ENCODE measurements around the gene AREL1.

The AREL1 gene

DNA sequence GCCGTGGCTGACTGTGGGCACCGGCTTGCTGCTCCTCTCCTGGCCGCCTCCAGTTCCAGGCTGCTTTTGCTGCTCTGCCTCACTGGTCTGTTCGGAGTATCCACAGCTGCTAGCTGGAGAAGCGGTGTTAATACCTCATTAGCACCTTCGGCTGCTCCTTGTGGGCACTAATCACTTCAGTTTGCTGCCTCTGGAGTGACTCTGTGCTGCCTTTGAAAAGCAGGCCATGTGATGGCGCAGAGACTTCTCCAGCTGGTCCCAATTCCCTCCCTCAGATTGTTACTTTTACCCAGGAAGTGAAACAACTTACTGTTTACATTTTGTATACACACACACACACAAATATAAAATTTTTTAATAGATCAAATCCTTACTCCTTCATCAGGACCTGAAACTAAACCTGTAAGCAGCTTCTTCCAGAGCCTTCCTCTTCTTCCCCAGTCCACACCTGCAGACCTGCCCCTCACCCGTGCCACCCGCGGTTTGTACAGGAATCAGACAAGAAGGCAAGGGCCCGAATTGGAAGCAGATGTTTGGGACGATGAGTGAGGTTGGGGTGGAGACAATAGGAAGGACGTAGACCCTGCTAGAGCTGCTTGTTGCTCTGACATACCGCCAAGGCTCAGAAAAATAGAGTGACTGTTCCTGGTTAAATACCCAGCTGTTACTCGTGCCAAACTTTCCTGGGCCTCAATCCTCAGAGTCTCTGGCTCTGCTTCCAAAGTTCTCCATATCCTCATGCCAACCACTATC lies 59.3 kb downstream of the AREL1 start:
- no peaks in the 10 kb centered on the region for H3K27me3 ChIP-seq (ENCODE audit: control insufficient read depth, insufficient read depth, low read length)
- no peaks in the 10 kb centered on the region for H3K4me1 ChIP-seq (ENCODE audit: control insufficient read depth, insufficient read depth, low read length)
- H3K36me3 ChIP-seq (ENCODE audit: control insufficient read depth, insufficient read depth, low read length) = no peaks in the 10 kb centered on the region
- no peak overlapping the region for H3K4me3 ChIP-seq (ENCODE audit: low read length)
- no peak overlapping the region for H3K9ac ChIP-seq (ENCODE audit: low read length)
- no peaks in the 10 kb centered on the region for H3K9me3 ChIP-seq (ENCODE audit: control insufficient read depth, low read length)

DNA sequence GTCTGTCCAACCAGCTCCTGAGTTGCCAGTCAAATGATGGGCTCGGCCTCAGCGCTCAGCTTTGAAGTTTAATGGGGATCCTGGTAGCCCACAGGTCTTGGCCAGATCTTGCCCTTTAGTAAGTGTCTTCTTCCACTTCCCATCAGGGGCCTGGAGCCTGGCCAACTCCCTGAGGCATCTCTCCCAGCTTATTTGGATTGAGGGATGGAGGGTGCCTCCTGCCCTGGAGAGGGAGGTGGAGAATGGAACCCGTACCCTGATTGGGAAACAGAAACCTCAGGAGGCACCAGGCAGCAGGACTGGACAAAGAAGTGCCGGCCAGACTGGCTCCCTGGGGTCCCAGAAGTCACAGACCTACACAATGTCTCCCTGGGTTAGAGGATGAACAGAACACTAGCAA lies 60.3 kb downstream of the AREL1 start:
- no peaks in the 10 kb centered on the region for H3K36me3 ChIP-seq (ENCODE audit: control insufficient read depth, insufficient read depth, low read length)
- no peak overlapping the region for H3K9ac ChIP-seq (ENCODE audit: low read length)
- peaks cover 6% of the 10 kb centered on the region for H3K4me1 ChIP-seq (ENCODE audit: control insufficient read depth, insufficient read depth, low read length)
- H3K4me3 ChIP-seq (ENCODE audit: low read length) = no peak overlapping the region
- no peaks in the 10 kb centered on the region for H3K27me3 ChIP-seq (ENCODE audit: control insufficient read depth, insufficient read depth, low read length)
- no peaks in the 10 kb centered on the region for H3K9me3 ChIP-seq (ENCODE audit: control insufficient read depth, low read length)

DNA sequence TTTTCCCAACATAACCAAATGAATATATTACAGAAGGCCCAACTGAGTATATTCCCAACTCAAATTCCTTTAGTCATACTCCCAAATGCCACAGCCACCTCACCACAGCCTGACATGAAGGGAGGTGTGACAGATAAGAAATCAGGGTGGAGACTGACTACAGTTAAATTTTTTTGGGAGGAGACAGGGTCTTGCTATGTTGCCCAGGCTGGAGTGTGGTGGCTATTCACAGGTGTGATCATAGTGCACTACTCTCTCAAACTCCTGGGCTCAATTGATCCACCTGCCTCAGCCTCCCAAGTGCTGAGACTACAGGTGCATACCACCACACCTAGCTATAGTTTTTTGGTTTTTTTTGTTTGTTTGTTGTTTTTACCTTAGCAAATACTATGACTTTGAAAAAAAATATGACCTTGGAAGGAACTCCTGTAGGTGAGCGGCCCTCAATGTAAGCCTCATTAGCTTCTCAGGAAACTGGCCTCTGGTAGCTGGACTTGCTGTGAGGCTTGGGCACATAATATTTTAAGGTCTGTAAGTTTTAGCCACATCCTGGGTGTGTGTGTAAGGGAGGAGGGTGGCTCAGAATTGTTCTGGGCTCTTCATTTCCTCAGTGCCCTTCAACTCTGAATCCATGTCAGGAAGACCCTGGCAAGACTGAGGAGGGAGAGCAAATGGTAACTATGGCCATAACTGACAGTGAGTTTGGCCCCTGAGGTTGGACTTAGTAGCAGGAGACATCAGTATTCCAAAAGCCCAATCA lies 61.8 kb downstream of the AREL1 start:
- Histone ChIP-seq H3K4me1 (ENCODE audit: control insufficient read depth, insufficient read depth, low read length) (peaks cover 6% of the 10 kb centered on the region), H3K4me3 (ENCODE audit: low read length) (no peak overlapping the region)

DNA sequence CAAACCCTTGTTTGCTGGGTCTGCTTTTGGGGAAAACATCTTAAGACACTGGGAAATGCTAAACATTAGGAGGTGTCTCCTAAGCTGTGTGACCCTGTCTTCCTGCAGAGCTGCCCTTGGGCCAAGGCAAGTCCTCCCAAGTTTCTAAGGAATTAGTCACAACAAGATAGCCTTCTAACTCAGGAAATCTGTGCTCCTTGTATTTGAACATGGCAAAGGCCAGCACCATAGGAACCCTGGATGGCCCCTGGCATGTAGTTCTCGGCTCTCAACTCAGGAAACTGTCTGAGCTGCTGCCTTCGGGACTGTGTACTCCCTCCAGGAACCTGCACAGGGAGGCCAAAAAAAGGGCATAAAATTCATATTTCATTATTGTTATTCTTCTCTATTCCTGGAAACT lies 63.2 kb downstream of the AREL1 start:
- H3K9ac ChIP-seq (ENCODE audit: low read length) = no peak overlapping the region
- H3K9me3 ChIP-seq (ENCODE audit: control insufficient read depth, low read length) = no peaks in the 10 kb centered on the region
- peaks cover 8% of the 10 kb centered on the region for H3K27me3 ChIP-seq (ENCODE audit: control insufficient read depth, insufficient read depth, low read length)
- no peaks in the 10 kb centered on the region for H3K36me3 ChIP-seq (ENCODE audit: control insufficient read depth, insufficient read depth, low read length)
- no peak overlapping the region for H3K4me3 ChIP-seq (ENCODE audit: low read length)
- peaks cover 6% of the 10 kb centered on the region for H3K4me1 ChIP-seq (ENCODE audit: control insufficient read depth, insufficient read depth, low read length)

More for the DNA sequence above, 61.8 kb downstream of the AREL1 start:
- Histone ChIP-seq H3K9ac (ENCODE audit: low read length) (no peak overlapping the region), H3K9me3 (ENCODE audit: control insufficient read depth, low read length) (no peaks in the 10 kb centered on the region), H3K27me3 (ENCODE audit: control insufficient read depth, insufficient read depth, low read length) (peaks cover 3% of the 10 kb centered on the region), H3K36me3 (ENCODE audit: control insufficient read depth, insufficient read depth, low read length) (no peaks in the 10 kb centered on the region)

DNA sequence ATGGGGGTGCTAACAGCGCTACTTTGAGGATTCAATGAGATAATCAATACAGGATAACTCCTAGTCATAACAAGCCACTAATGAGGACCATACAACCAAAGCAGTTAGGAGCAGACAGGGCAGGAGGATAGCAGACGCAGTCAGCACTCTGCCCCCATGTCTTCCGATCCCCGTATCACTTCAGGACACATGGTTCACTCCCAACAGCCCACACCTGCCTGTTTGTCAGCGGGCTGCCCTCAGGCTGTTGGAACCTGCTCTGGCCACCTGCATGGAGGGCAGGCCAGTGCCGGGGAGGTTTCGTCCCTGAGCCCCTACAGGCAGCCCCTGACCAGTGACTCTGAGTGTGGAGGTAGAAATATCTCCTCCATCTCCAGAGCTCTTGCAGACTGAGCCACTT lies 63.7 kb downstream of the AREL1 start:
- H3K27me3 ChIP-seq (ENCODE audit: control insufficient read depth, insufficient read depth, low read length) = peaks cover 12% of the 10 kb centered on the region
- H3K9me3 ChIP-seq (ENCODE audit: control insufficient read depth, low read length) = no peaks in the 10 kb centered on the region
- H3K4me1 ChIP-seq (ENCODE audit: control insufficient read depth, insufficient read depth, low read length) = peaks cover 6% of the 10 kb centered on the region
- H3K4me3 ChIP-seq (ENCODE audit: low read length) = no peak overlapping the region
- H3K9ac ChIP-seq (ENCODE audit: low read length) = no peak overlapping the region
- H3K36me3 ChIP-seq (ENCODE audit: control insufficient read depth, insufficient read depth, low read length) = no peaks in the 10 kb centered on the region

DNA sequence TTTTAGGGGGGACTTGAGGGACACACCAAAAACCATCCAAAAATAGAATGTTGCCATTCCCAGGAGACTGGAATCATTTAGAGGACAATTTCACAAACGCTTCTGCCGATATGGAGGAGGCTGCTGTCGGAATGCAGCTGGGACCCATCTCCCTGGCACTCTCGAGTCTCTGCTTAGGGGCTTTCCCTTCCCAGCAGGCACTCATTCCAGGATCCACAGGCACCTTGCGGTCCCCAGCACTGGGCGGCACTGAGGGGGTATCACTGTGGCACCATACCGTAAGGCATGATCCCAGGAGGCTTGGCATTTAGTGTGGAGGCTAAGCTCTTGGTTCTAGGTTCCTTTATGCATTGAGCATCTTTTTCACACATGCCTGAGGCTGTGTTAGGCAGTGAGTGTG lies 64.3 kb downstream of the AREL1 start:
- Histone ChIP-seq H3K9ac (ENCODE audit: low read length) (no peak overlapping the region), H3K4me1 (ENCODE audit: control insufficient read depth, insufficient read depth, low read length) (peaks cover 6% of the 10 kb centered on the region), H3K4me3 (ENCODE audit: low read length) (no peak overlapping the region), H3K36me3 (ENCODE audit: control insufficient read depth, insufficient read depth, low read length) (no peaks in the 10 kb centered on the region), H3K9me3 (ENCODE audit: control insufficient read depth, low read length) (no peaks in the 10 kb centered on the region), H3K27me3 (ENCODE audit: control insufficient read depth, insufficient read depth, low read length) (peaks cover 13% of the 10 kb centered on the region)

DNA sequence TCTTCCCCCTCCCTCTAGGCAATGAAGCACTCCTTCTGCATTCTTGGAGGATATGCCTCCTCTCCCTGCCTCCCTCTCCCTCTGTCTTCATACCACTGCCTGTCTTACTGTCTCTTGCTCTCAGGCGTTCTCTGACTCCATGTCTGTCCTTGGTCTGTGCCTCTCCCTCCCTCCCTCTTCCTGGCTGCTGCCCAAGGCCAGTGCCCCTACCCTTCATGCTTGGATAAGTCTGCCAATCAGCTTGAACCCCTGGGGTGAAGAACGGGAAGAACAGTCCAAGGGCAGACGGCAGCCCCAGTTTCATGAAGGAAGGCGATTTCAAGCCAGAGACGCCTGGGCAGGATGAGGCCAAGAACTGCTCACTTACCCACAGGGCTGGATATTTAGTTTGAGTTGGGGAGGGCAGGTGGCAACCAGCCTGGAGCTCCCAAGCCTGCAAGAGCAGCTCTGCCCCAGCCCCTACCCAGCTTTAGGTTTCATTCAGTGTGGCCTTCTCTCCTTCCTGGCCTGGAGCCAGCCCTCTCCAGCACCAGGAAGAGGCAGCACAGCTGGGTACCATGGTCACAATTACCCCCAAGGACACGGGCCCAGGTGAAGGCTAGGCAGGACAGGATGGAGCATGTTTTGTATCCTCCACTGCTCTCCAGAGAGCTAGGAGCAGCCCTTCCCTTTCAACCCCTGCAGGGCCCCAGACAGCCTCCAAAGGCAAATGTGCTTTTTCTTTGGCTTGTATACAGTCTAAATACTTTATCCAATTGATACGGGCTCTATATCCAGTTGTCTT lies 65.0 kb downstream of the AREL1 start:
- H3K9ac ChIP-seq (ENCODE audit: low read length) = no peak overlapping the region
- no peaks in the 10 kb centered on the region for H3K9me3 ChIP-seq (ENCODE audit: control insufficient read depth, low read length)
- no peak overlapping the region for H3K4me3 ChIP-seq (ENCODE audit: low read length)
- peaks cover 13% of the 10 kb centered on the region for H3K27me3 ChIP-seq (ENCODE audit: control insufficient read depth, insufficient read depth, low read length)
- H3K36me3 ChIP-seq (ENCODE audit: control insufficient read depth, insufficient read depth, low read length) = no peaks in the 10 kb centered on the region
- peaks cover 6% of the 10 kb centered on the region for H3K4me1 ChIP-seq (ENCODE audit: control insufficient read depth, insufficient read depth, low read length)

DNA sequence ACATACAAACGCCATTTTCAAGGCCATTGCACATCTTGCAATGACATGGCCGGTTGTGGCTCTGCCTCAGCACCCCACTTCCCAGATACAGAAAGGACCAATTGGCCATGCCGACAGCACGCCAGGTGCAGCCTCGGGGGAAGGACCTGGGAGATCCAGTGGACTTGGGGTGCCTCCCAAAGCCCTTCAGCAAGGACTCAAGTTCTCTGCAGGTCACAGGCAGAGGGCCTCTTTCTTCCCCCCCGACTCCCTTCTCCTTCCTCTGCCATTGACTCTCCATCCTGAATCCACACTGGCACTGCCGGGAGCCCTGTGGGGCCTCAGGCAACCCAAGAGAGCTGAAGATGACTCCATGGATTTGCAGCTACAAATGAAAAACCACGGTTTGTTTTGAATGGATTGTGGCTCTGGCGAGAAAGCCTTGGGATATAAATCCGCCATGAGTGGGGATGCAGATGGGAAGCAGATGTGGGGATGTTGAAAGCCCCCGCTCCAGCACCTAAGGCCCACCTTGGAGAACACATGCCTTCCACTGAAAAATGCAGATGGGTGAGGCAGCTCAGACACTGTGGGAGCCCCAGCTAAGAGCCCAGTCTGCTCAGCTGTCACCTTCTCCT lies 65.7 kb downstream of the AREL1 start:
- H3K4me3 ChIP-seq (ENCODE audit: low read length) = no peak overlapping the region
- peaks cover 6% of the 10 kb centered on the region for H3K4me1 ChIP-seq (ENCODE audit: control insufficient read depth, insufficient read depth, low read length)
- no peak overlapping the region for H3K9ac ChIP-seq (ENCODE audit: low read length)
- H3K9me3 ChIP-seq (ENCODE audit: control insufficient read depth, low read length) = no peaks in the 10 kb centered on the region
- H3K36me3 ChIP-seq (ENCODE audit: control insufficient read depth, insufficient read depth, low read length) = no peaks in the 10 kb centered on the region
- peaks cover 13% of the 10 kb centered on the region for H3K27me3 ChIP-seq (ENCODE audit: control insufficient read depth, insufficient read depth, low read length)

DNA sequence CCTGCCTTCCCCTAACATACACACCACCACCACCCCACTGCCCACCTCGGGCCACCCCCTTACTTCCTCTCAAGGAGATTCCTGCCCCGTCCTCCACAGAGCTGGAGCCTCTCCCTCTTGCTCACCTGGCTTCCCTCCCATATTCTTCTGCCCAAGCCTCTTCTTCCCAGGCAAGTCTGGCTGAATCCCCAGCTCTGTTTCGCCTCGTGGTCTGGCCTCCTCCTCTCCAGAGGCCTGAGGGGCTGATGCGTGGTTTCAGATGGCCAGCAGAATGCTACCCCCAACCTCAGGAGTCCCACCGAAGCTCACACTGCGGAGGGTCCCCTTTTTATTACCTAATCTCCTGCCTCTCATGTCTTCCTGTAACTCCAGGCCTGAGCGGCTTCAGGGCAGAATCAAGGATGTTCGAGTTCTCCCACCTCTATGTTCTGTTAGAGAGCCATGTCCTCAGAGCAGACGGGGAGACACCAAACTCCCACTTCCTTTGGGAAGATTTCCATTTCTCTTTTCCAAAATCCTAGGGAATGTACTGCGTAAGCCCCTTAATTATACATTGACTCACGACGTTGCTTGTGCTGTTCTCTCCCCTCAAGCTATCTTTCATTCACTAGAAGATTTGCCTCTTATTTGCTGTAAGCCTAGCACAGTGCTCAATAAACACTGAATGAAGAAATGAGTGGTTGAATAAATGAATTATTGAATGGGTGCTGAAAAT lies 67.0 kb downstream of the AREL1 start:
- H3K9me3 ChIP-seq (ENCODE audit: control insufficient read depth, low read length) = no peaks in the 10 kb centered on the region

DNA sequence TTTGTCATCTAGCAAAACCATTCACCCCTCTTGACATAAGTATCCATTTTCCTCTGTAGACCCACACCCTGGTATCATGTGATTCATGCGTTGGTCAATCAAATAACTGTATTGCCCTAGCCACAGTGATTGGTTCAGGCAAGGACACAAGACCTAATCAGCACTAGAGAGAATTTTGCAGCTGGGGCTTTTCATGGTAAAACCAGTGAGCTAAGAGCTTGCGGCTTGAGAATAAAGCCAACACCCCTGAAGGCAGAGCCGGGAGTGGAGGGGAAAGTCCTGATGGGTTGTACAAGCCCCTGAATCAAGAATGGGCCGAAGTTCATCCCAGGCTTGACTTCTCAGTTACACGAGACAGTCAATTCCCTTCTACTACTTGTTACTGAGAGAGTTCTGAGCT lies 67.6 kb downstream of the AREL1 start:
- Histone ChIP-seq H3K9me3 (ENCODE audit: control insufficient read depth, low read length) (no peaks in the 10 kb centered on the region), H3K9ac (ENCODE audit: low read length) (no peak overlapping the region), H3K36me3 (ENCODE audit: control insufficient read depth, insufficient read depth, low read length) (no peaks in the 10 kb centered on the region), H3K4me1 (ENCODE audit: control insufficient read depth, insufficient read depth, low read length) (peaks cover 6% of the 10 kb centered on the region), H3K4me3 (ENCODE audit: low read length) (no peak overlapping the region), H3K27me3 (ENCODE audit: control insufficient read depth, insufficient read depth, low read length) (peaks cover 13% of the 10 kb centered on the region)

More for the DNA sequence above, 67.0 kb downstream of the AREL1 start:
- Histone ChIP-seq H3K9ac (ENCODE audit: low read length) (no peak overlapping the region), H3K4me3 (ENCODE audit: low read length) (no peak overlapping the region), H3K36me3 (ENCODE audit: control insufficient read depth, insufficient read depth, low read length) (no peaks in the 10 kb centered on the region), H3K4me1 (ENCODE audit: control insufficient read depth, insufficient read depth, low read length) (peaks cover 6% of the 10 kb centered on the region), H3K27me3 (ENCODE audit: control insufficient read depth, insufficient read depth, low read length) (peaks cover 13% of the 10 kb centered on the region)

DNA sequence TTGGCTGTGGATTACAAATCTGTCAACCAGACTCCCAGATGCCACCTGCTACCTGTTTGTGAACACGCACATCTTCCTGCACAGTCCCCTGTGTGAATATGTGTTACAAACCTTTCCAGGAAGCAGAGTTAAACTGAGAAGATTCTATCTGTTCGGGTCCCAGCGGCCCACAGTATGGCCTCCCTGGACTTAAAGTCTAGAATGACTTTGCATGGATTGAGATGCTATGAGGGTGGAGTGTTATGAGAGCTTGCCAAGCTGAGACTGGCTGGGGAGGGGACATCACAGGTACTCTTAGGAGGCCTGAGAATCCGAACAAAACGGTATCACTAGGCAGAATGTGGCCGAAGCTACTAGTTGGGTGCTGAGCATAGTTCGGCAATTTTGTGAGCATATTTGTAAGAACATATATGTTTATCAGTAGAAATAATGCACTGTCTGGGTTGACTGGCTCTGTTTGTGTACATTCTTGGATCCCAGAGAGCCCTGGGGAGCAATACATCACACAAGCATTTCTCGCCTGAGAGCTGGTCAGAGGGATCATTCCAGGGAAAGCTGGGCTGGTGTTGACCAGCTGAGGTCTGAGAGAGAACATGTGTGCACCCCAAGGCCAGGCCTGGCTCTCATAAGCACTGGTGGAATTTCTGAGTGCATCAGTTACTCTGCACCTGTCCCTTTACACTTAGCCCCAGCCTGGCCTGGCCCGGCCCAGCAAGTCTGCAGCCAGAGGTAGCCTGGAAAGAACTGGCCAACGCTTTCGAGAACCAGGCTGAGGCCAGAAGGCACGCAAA lies 71.1 kb downstream of the AREL1 start:
- Histone ChIP-seq H3K4me3 (ENCODE audit: low read length) (no peak overlapping the region), H3K4me1 (ENCODE audit: control insufficient read depth, insufficient read depth, low read length) (no peaks in the 10 kb centered on the region), H3K27me3 (ENCODE audit: control insufficient read depth, insufficient read depth, low read length) (peaks cover 12% of the 10 kb centered on the region), H3K9me3 (ENCODE audit: control insufficient read depth, low read length) (no peaks in the 10 kb centered on the region), H3K9ac (ENCODE audit: low read length) (no peak overlapping the region), H3K36me3 (ENCODE audit: control insufficient read depth, insufficient read depth, low read length) (no peaks in the 10 kb centered on the region)

Measured in mucosa of stomach (tissue), 1 donor.